CD14-positive monocyte (primary cell): ENCODE data around the gene PAGE2B. TPM values are rescaled to one million over a fixed set of nuclear protein-coding genes. Genes with fewer than 3 reads are reported as not detected.

ENCODE experiments used
- DNase-seq, 3 donors: peaks; one replicate each; pipeline ENCODE4 v3.0.0-alpha.2; 2011 to 2022
- H2AFZ ChIP-seq: 2 replicates; pipeline ENCODE4 v1.6.0; 2012; ENCODE audit warnings: mild to moderate bottlenecking, low read depth, low read length, inconsistent platforms; ENCODE audit not compliant: insufficient read depth, poor library complexity, severe bottlenecking
- H3K27ac ChIP-seq, 2 donors: 1 replicate in 1 of 2; 2 replicates in 1 of 2; pipeline ENCODE4 v1.5.1; 2012 to 2013; ENCODE audit warnings: low read length in 2 of 2, control low read depth in 1 of 2, inconsistent platforms in 1 of 2, low read depth in 1 of 2, mild to moderate bottlenecking in 1 of 2
- H3K27me3 ChIP-seq, 2 donors: one replicate each; pipeline versions ENCODE4 v1.6.0 to v1.6.1; 2011 to 2013; ENCODE audit warnings: low read length in 2 of 2; ENCODE audit not compliant: control insufficient read depth in 2 of 2, insufficient read depth in 2 of 2
- H3K36me3 ChIP-seq, 2 donors: replicated peaks in 1 of 2; 1 replicate in 1 of 2; 2 replicates in 1 of 2; pipeline versions ENCODE4 v1.5.1 to v1.6.1; 2012 to 2013; ENCODE audit warnings: low read length in 2 of 2, control low read depth in 1 of 2, inconsistent platforms in 1 of 2, mild to moderate bottlenecking in 1 of 2; ENCODE audit not compliant: insufficient read depth in 2 of 2, control insufficient read depth in 1 of 2
- H3K4me1 ChIP-seq, 2 donors: 1 replicate in 1 of 2; 2 replicates in 1 of 2; pipeline versions ENCODE4 v1.5.1 to v1.6.1; 2012 to 2013; ENCODE audit warnings: low read length in 2 of 2, control low read depth in 1 of 2, inconsistent platforms in 1 of 2, mild to moderate bottlenecking in 1 of 2, moderate library complexity in 1 of 2; ENCODE audit not compliant: insufficient read depth in 2 of 2, control insufficient read depth in 1 of 2
- H3K4me2 ChIP-seq: replicated peaks from 2 replicates; pipeline ENCODE3; 2012; ENCODE audit warnings: low read length, moderate library complexity, mild to moderate bottlenecking; ENCODE audit not compliant: poor library complexity, severe bottlenecking; ENCODE audit errors: extremely low read depth
- H3K4me3 ChIP-seq, 3 experiments: fragments of 200-600 bp in 1 of 3; sonication (generic) in 1 of 3; replicated peaks in 1 of 3; 1 replicate in 2 of 3; 2 replicates in 1 of 3; pipeline ENCODE4 v1.5.1; 2011 to 2013; ENCODE audit warnings: low read length in 3 of 3, mild to moderate bottlenecking in 3 of 3, control low read depth in 2 of 3, low read depth in 2 of 3, inconsistent platforms in 1 of 3, moderate library complexity in 1 of 3
- H3K79me2 ChIP-seq: 2 replicates; pipeline ENCODE4 v1.6.0; 2012; ENCODE audit warnings: mild to moderate bottlenecking, control low read depth, inconsistent platforms, low read length, moderate library complexity; ENCODE audit not compliant: insufficient read depth
- H3K9ac ChIP-seq: 2 replicates; pipeline ENCODE4 v1.6.0; 2017; ENCODE audit warnings: low read length, mild to moderate bottlenecking; ENCODE audit not compliant: insufficient read depth, poor library complexity, severe bottlenecking
- H3K9me3 ChIP-seq, 2 donors: replicated peaks in 1 of 2; 1 replicate in 1 of 2; 2 replicates in 1 of 2; pipeline versions ENCODE4 v1.5.1 to v1.6.1; 2012 to 2013; ENCODE audit warnings: low read length in 2 of 2, control low read depth in 1 of 2; ENCODE audit not compliant: control insufficient read depth in 1 of 2, insufficient read depth in 1 of 2
- H4K20me1 ChIP-seq: 2 replicates; pipeline ENCODE4 v1.6.0; 2012; ENCODE audit warnings: mild to moderate bottlenecking, low read length, control low read depth, moderate library complexity; ENCODE audit not compliant: insufficient read depth
- H3K27ac Mint-ChIP-seq, 7 donors: one replicate each; pipeline ENCODE4 v1.8.0; 2020; ENCODE audit warnings: mild to moderate bottlenecking in 7 of 7, mixed read lengths in 7 of 7, moderate library complexity in 6 of 7, inconsistent platforms in 2 of 7
- H3K27me3 Mint-ChIP-seq, 3 donors: one replicate each; pipeline ENCODE4 v1.8.0; 2021 to 2022; ENCODE audit warnings: low read depth in 3 of 3, mild to moderate bottlenecking in 3 of 3, mixed read lengths in 3 of 3, moderate library complexity in 3 of 3, inconsistent platforms in 1 of 3
- H3K36me3 Mint-ChIP-seq, 2 donors: one replicate each; pipeline ENCODE4 v1.8.0; 2020; ENCODE audit warnings: mixed read lengths in 2 of 2, inconsistent platforms in 1 of 2, mild to moderate bottlenecking in 1 of 2
- H3K4me1 Mint-ChIP-seq: one replicate; pipeline ENCODE4 v1.8.0; 2020; ENCODE audit warnings: mild to moderate bottlenecking, mixed read lengths
- H3K4me3 Mint-ChIP-seq, 2 donors: one replicate each; pipeline ENCODE4 v1.8.0; 2020; ENCODE audit warnings: mild to moderate bottlenecking in 2 of 2, mixed read lengths in 2 of 2, moderate library complexity in 1 of 2
- H3K9me3 Mint-ChIP-seq, 7 donors: one replicate each; pipeline ENCODE4 v1.8.0; 2020 to 2022; ENCODE audit warnings: mixed read lengths in 7 of 7, mild to moderate bottlenecking in 6 of 7, moderate library complexity in 6 of 7, inconsistent platforms in 2 of 7
- CTCF ChIP-seq: fragments of 200-600 bp; IDR thresholded peaks from one replicate; pipeline ENCODE4 v1.8.0; 2022; ENCODE audit warnings: antibody characterized with exemption, mild to moderate bottlenecking
- WGBS: methylation state at CpG from one replicate; pipeline ENCODE4 v1.1.5; 2013; ENCODE audit warnings: missing lambda C conversion rate; ENCODE audit not compliant: insufficient coverage; 5-methylcytosine and 5-hydroxymethylcytosine counted together
- intact Hi-C, 2 donors: fragments of 100-400 bp; cut with micrococcal nuclease; formaldehyde crosslinking; loops; one replicate each; pipeline versions ENCODE4 v1.15.0 to v1.15.1; 2023
- polyA plus RNA-seq, 3 donors: library from polyadenylated mRNA; depleted of rRNA in 1 of 3; unstranded in 2 of 3; stranded (reverse) in 1 of 3; fragments of 300-500 nt in 2 of 3; fragments of >200 nt in 1 of 3; fragmentation: Illumina TruSeq in 2 of 3; gene quantifications; 1 replicate in 2 of 3; 2 replicates in 1 of 3; pipeline ENCODE4 v1.2.3, GENCODE V29; 2012 to 2021

Gene PAGE2B
- polyA plus RNA-seq, 3 donors = not detected

- H3K4me1 Mint-ChIP-seq = no peaks in the 10 kb centered on the region
- no peaks in the 10 kb centered on the region for H3K79me2 ChIP-seq
- H4K20me1 ChIP-seq = no peaks in the 10 kb centered on the region
- H3K9me3 Mint-ChIP-seq = peaks cover 0 to 3% (median 2%) of the 10 kb centered on the region in 7 donors
- no peak overlapping the region for H2AFZ ChIP-seq
- no peak overlapping the region for H3K27ac ChIP-seq
- no peak for TF ChIP-seq CTCF
- H3K9ac ChIP-seq = no peak overlapping the region
- no peak overlapping the region for H3K4me3 Mint-ChIP-seq
- DNase-seq = no peak
- no peaks in the 10 kb centered on the region for H3K36me3 ChIP-seq
- H3K4me2 ChIP-seq = no peak overlapping the region
- H3K27me3 ChIP-seq = no peaks in the 10 kb centered on the region
- WGBS = no CpG with 5 or more reads among the region's 2 CpGs
- H3K27ac Mint-ChIP-seq = no peak overlapping the region
- intact Hi-C loops = no loop called here
- peaks cover 0 to 5% (median 0%) of the 10 kb centered on the region in 3 donors for H3K27me3 Mint-ChIP-seq
- no peak overlapping the region for H3K4me3 ChIP-seq
- H3K4me1 ChIP-seq = no peaks in the 10 kb centered on the region
- H3K36me3 Mint-ChIP-seq = no peaks in the 10 kb centered on the region
- H3K9me3 ChIP-seq = no peaks in the 10 kb centered on the region
Measured at GRCh38 chrX:55107911-55108310, 33.1 kb downstream of the PAGE2B start.

- no peak overlapping the region for H3K9ac ChIP-seq
- H3K27me3 Mint-ChIP-seq = peaks cover 0 to 6% (median 0%) of the 10 kb centered on the region in 3 donors
- intact Hi-C loops = no loop called here
- H3K27ac Mint-ChIP-seq = no peak overlapping the region
- H3K9me3 ChIP-seq = no peaks in the 10 kb centered on the region
- no peak overlapping the region for H3K4me3 ChIP-seq
- no peaks in the 10 kb centered on the region for H3K27me3 ChIP-seq
- no peaks in the 10 kb centered on the region for H3K79me2 ChIP-seq
- H3K4me1 Mint-ChIP-seq = no peaks in the 10 kb centered on the region
- no peak overlapping the region for H3K27ac ChIP-seq
- H3K4me3 Mint-ChIP-seq = no peak overlapping the region
- no peak overlapping the region for H3K4me2 ChIP-seq
- H3K36me3 Mint-ChIP-seq = no peaks in the 10 kb centered on the region
- no peak overlapping the region for H2AFZ ChIP-seq
- 86% methylated on average over 2 of the region's 7 CpGs for WGBS
- TF ChIP-seq CTCF = no peak
- no peaks in the 10 kb centered on the region for H3K4me1 ChIP-seq
- H3K9me3 Mint-ChIP-seq = peaks cover 0 to 3% (median 0%) of the 10 kb centered on the region in 7 donors
- H3K36me3 ChIP-seq = no peaks in the 10 kb centered on the region
- no peak for DNase-seq
- H4K20me1 ChIP-seq = no peaks in the 10 kb centered on the region
Measured at GRCh38 chrX:55109306-55109705, 34.5 kb downstream of the PAGE2B start.
